ENCODE measurements around the gene CUL3. TPM values are rescaled to one million over a fixed set of nuclear protein-coding genes. Genes with fewer than 3 reads are reported as not detected.
"Not testable (repeated sequence)": the region's sequence is repeated elsewhere in the genome, so short reads cannot be mapped to it uniquely, and the experiment has no call there.

The CUL3 gene
- total RNA-seq = 100 to 1,000 TPM in 1 of 2 donors, 10 to 100 TPM in 1; 68.9 to 120 TPM

DNA sequence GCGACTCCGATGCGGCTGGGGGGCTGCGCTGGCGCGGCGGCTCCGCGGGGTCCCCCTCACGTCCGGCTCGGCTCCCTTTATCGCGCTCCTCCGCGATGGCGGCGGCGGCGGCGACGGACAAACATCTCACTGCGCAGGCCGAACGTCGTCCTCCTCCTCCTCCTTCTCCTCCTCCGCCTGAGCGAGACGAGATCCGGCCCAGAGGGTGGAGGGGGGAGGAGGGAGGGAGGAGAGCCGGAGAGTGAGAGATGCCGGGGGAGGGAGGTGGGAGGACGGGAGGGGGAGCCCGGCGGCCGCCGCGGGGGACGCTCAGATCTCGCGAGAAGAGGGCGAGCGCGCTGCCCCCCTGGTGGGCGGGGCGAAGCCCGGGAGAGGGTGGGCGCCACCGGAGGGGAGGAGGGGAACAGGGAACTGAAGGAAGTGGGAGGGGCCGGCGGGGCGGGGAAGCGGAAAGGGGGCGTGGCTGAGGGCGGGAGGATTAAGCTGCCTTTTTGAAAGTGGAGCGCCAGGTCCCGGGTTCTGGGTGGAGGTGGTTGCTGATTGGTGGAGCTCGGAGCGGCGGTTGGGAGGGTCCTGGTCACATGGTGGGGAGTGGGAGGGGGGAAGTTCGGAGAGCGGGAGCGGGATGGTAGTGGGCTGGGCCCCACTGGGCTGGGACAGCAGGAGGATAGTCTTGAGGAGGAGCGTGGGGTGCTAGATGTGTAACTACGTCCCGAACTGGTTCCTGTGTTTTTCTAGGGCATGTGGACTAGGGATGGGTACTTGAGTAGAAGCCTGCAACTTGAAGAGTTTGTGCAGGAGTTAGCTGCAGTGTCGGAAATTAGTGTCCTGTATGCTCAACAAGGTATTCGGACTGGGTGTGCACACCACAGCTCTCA, at the start of gene CUL3:
TSS of gene CUL3 (minus strand) at position 153 of the 878 bp plus-strand sequence. CDS start 354 bp downstream, outside the sequence.
- peak; percentile 87 to 89 for ATAC-seq
- DNase-seq (ENCODE audit: low spot score in 2 of 2) = peak; percentile 99
- H3K9me3 Mint-ChIP-seq = no peaks in the 10 kb centered on the region
- H3K36me3 Mint-ChIP-seq = peaks cover 10 to 25% of the 10 kb centered on the region in 2 donors
- H3K27ac Mint-ChIP-seq = peak within 1 kb of the TSS; percentile 96 to 99

- ATAC-seq (no peak), DNase-seq (ENCODE audit: low spot score in 2 of 2) (no peak)
- Mint-ChIP-seq H3K9me3 (no peaks in the 10 kb centered on the region), H3K36me3 (no peaks in the 10 kb centered on the region), H3K27ac (peak overlapping the region in 1 of 2 donors; percentile 26)
These were observed 45.7 kb upstream of the CUL3 start for GRCh38 chr2:224630659-224631550.

- ATAC-seq (no peak), DNase-seq (ENCODE audit: low spot score in 2 of 2) (no peak)
- Mint-ChIP-seq H3K36me3 (no peaks in the 10 kb centered on the region), H3K27ac (no peak overlapping the region), H3K9me3 (no peaks in the 10 kb centered on the region)
These were observed 43.3 kb upstream of the CUL3 start for GRCh38 chr2:224628416-224628815.

- Mint-ChIP-seq H3K27ac (peak overlapping the region in 1 of 2 donors; percentile 47), H3K9me3 (no peaks in the 10 kb centered on the region), H3K36me3 (no peaks in the 10 kb centered on the region)
- no peak for DNase-seq (ENCODE audit: low spot score in 2 of 2)
- ATAC-seq = no peak
These were observed 41.6 kb upstream of the CUL3 start for GRCh38 chr2:224626735-224627134.

DNA sequence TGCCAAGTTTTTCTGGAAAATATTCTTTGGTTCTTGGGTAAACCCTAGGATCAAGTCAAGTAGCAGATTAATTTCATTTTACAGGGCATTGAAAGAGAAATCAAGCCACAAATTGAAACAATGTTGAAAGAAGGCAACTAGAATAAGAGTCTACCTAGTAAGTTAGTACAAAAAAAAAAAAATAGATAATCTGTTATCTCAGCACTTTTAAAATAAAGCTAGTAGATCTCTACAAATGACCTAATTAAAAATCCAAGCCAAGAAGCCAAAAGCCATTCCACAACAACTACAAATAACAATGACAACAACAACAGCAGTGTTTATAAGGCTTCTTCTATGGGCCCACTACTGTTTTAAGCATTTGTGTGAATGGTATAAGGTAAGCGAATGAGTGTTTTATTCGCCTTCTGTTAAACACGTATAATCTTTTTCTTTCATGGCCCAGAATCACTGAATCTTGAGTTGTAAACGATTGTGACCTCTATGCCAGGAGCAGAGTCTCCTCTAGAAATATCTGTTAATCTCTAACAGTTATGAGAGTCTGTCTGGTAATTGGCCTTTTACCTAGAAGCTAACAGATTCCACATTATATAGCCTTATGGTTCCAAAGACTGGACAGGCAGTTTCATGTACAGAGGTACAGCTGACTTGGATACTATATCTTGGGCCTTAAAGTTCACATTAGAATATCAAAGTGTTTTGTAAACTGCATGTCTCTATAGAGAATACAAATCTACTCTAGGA, 28.6 kb upstream of the CUL3 start:
- H3K9me3 Mint-ChIP-seq = peaks cover 0 to 5% of the 10 kb centered on the region in 2 donors
- no peak overlapping the region for H3K27ac Mint-ChIP-seq
- no peak for DNase-seq (ENCODE audit: low spot score in 2 of 2)
- no peak for ATAC-seq
- H3K36me3 Mint-ChIP-seq = peaks cover 0 to 4% of the 10 kb centered on the region in 2 donors

DNA sequence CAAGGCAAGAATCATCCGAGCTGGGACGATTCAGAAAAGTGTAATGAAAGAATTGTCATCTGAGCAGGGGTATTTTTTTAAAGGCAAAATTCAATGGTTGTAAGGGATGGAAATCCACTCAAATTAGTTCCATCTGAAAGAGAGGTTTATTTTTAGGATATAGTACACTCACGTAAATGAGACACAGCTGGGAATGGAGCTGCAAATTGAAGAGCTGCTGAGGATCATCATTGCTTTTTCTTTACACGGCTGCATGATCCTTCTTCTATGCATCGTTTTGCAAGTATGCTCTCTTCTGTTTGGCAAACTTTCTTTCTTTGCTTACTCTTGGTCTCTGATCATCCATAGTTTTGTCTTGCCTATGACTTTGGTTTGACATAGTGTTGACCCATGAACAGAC, 27.4 kb upstream of the CUL3 start:
- no peak for DNase-seq (ENCODE audit: low spot score in 2 of 2)
- H3K27ac Mint-ChIP-seq = no peak overlapping the region
- ATAC-seq = no peak
- H3K36me3 Mint-ChIP-seq = no peaks in the 10 kb centered on the region
- H3K9me3 Mint-ChIP-seq = no peaks in the 10 kb centered on the region

GRCh38 chr2:224611938-224612337, 26.8 kb upstream of the CUL3 start:
- H3K27ac Mint-ChIP-seq = no peak overlapping the region
- no peaks in the 10 kb centered on the region for H3K9me3 Mint-ChIP-seq
- ATAC-seq (no peak), DNase-seq (ENCODE audit: low spot score in 2 of 2) (no peak)
- no peaks in the 10 kb centered on the region for H3K36me3 Mint-ChIP-seq

DNA sequence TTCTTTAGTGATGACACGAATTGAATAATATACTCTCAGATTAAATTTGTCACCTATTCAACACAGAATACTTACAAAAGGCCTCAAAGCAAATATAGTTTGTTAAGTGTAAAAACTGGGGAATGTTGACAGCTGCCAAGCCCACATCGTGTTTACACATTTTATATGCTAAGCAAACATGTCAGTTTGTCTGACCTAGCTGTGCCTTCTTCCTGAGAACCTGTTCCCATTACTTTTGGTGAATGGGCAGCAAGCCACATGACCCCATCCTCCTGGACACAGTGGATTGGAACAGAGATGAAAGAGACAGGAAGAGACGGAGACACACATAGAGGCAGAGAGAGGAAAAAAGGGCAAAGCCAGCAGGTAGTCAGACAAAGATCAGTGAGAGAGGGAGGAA, 22.9 kb upstream of the CUL3 start:
- ATAC-seq (no peak), DNase-seq (ENCODE audit: low spot score in 2 of 2) (no peak)
- peaks cover 0 to 10% of the 10 kb centered on the region in 2 donors for H3K36me3 Mint-ChIP-seq
- H3K9me3 Mint-ChIP-seq = no peaks in the 10 kb centered on the region
- no peak overlapping the region for H3K27ac Mint-ChIP-seq

DNA sequence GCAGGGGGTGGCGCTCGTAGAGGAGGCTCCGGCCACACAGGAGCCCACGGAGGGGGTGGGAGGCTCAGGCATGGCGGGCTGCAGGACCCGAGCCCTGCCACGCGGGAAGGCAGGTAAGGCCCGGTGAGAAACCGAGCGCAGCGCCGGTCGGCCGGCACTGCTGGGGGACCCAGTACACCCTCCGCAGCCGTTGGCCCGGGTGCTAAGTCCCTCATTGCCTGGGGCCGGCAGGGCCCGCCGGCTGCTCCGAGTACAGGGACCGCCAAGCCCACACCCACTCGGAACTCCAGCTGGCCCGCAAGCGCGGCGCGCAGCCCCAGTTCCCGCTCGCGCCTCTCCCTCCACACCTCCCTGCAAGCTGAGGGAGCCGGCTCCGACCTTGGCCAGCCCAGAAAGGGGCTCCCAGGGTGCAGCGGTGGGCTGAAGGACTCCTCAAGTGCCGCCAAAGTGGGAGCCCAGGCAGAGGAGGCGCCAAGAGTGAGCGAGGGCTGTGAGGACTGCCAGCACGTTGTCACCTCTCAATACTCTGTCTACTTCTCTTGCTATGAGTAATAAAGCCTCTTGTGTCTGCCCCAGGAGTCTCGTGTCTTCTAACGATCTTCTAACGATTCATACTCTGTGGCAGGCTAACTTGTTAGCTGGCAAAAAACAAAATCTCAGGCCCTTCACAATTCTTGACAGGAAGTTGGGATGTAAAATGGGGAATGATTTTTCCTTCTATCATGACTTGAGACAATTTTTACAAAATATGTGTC, 18.8 kb upstream of the CUL3 start:
- peak; percentile 59 to 72 for ATAC-seq
- H3K36me3 Mint-ChIP-seq = peaks cover 0 to 16% of the 10 kb centered on the region in 2 donors
- not testable (repeated sequence) for H3K9me3 Mint-ChIP-seq; DNase-seq (ENCODE audit: low spot score in 2 of 2); H3K27ac Mint-ChIP-seq

DNA sequence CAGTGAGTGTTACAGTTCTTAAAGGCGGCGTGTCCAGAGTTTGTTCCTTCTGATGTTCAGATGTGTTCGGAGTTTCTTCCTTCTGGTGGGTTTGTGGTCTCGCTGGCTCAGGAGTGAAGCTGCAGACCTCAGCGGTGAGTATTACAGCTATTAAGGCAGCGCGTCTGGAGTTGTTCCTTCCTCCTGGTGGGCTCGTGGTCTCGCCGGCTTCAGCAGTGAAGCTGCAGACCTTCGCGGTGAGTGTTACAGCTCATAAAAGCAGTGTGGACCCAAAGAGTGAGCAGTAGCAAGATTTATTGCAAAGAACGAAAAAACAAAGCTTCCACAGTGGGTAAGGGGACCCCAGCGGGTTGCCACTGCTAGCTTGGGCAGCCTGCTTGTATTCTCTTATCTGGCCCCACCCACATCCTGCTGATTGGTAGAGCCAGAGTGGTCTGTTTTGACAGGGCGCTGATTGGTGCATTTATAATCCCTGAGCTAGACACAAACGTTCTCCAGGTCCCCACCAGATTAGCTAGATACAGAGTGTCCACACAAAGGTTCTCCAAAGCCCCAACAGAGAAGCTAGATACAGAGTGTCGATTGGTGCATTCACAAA, 17.7 kb upstream of the CUL3 start:
- not testable (repeated sequence) for ATAC-seq; DNase-seq (ENCODE audit: low spot score in 2 of 2); H3K9me3 Mint-ChIP-seq
- H3K27ac Mint-ChIP-seq = peak overlapping the region; percentile 63 to 76
- peaks cover 0 to 16% of the 10 kb centered on the region in 2 donors for H3K36me3 Mint-ChIP-seq

GRCh38 chr2:224601923-224602322, 16.8 kb upstream of the CUL3 start:
- H3K27ac Mint-ChIP-seq = no peak overlapping the region
- no peak for DNase-seq (ENCODE audit: low spot score in 2 of 2)
- H3K9me3 Mint-ChIP-seq = no peaks in the 10 kb centered on the region
- H3K36me3 Mint-ChIP-seq = peaks cover 0 to 16% of the 10 kb centered on the region in 2 donors
- peak; percentile 86 to 95 for ATAC-seq

DNA sequence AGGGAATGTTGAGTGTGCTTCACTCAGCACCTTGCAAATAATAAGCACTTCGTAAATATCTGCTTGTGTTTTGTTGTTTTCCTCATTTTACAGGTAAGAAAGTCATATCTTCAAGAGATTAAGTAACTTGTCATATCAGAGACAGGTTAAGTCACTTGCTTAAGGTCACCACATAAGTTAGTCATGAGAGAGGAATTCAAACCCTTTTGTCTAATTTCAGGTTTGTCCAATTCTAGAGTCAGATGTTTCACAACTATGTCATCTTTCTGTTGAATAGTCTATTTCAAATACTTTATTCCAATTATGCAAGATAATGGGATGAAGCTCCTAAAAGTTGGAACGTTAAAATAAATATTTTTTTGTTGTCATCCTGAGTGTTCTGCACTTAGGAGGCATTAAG, 13.5 kb upstream of the CUL3 start:
- H3K27ac Mint-ChIP-seq = no peak overlapping the region
- ATAC-seq (no peak), DNase-seq (ENCODE audit: low spot score in 2 of 2) (no peak)
- peaks cover 0 to 9% of the 10 kb centered on the region in 2 donors for H3K36me3 Mint-ChIP-seq
- no peaks in the 10 kb centered on the region for H3K9me3 Mint-ChIP-seq

GRCh38 chr2:224596289-224596688, 11.1 kb upstream of the CUL3 start:
- DNase-seq (ENCODE audit: low spot score in 2 of 2) (no peak), ATAC-seq (no peak)
- no peaks in the 10 kb centered on the region for H3K9me3 Mint-ChIP-seq
- H3K36me3 Mint-ChIP-seq = no peaks in the 10 kb centered on the region
- no peak overlapping the region for H3K27ac Mint-ChIP-seq

DNA sequence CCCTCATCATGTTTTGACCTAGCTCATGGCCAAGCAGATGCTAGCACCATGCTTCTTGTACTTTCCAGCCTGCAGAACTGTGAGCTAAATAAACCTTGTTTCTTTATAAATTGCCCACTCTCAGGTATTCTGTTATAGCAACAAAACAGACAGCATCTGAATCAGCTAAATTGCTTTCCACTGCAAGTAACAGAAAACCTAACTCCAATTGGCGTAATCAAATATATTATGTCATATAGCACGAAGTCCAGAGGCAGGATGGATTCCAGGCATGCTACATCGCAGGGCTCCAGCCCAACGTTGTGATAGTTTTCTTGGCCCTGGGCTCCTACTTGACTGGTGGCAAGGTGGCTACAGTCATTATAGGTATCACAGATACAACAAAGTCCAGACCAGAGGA, 10.4 kb upstream of the CUL3 start:
- ATAC-seq (no peak), DNase-seq (ENCODE audit: low spot score in 2 of 2) (no peak)
- Mint-ChIP-seq H3K27ac (no peak overlapping the region), H3K36me3 (no peaks in the 10 kb centered on the region), H3K9me3 (no peaks in the 10 kb centered on the region)

GRCh38 chr2:224594840-224595239, 9.7 kb upstream of the CUL3 start:
- no peaks in the 10 kb centered on the region for H3K9me3 Mint-ChIP-seq
- ATAC-seq = no peak
- DNase-seq (ENCODE audit: low spot score in 2 of 2) = no peak
- no peaks in the 10 kb centered on the region for H3K36me3 Mint-ChIP-seq
- H3K27ac Mint-ChIP-seq = no peak overlapping the region

DNA sequence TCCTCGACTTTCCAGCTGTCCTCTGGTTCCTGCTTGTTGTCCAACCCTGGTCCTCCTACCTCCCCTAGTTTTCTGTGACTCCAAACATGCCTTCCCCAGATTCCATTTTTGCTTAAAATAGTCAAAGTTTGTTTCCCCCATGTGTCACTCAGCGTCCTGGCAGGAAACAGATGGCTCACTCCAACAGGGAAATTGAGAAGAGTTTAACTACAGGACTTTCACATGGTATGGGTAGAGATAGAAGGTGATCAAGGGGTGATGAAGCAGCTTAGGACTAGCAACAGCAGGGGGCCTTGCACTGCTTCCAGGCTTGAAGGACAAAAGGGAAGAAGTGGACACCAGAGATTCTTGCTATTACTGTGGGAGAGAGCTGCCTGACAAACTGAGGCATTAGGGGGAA, 6.1 kb upstream of the CUL3 start:
- no peak overlapping the region for H3K27ac Mint-ChIP-seq
- no peak for ATAC-seq
- no peaks in the 10 kb centered on the region for H3K36me3 Mint-ChIP-seq
- no peak for DNase-seq (ENCODE audit: low spot score in 2 of 2)
- no peaks in the 10 kb centered on the region for H3K9me3 Mint-ChIP-seq
